GM19035 (cell line): Measurements from ENCODE around the gene SMAD1.
"Not testable (repeated sequence)": the region's sequence is repeated elsewhere in the genome, so short reads cannot be mapped to it uniquely, and the experiment has no call there.

ENCODE experiments used
- ATAC-seq: cut with Tn5 transposase; IDR thresholded peaks from one replicate; pipeline ENCODE4 v1.9.1; 2021; ENCODE audit not compliant: unreplicated experiment

Gene SMAD1

GRCh38 chr4:145525291-145525740, 43.7 kb downstream of the SMAD1 start:
- no peak for ATAC-seq

GRCh38 chr4:145527773-145528172, 46.1 kb downstream of the SMAD1 start:
- ATAC-seq, result no peak

- no peak for ATAC-seq
Observed at GRCh38 chr4:145528601-145529000, 46.9 kb downstream of the SMAD1 start.

- ATAC-seq, result no peak
Observed at GRCh38 chr4:145530189-145530588, 48.5 kb downstream of the SMAD1 start.

GRCh38 chr4:145530662-145531061, 49.0 kb downstream of the SMAD1 start:
- no peak for ATAC-seq

GRCh38 chr4:145531223-145531622, 49.6 kb downstream of the SMAD1 start:
- no peak for ATAC-seq

GRCh38 chr4:145531859-145532258, 50.2 kb downstream of the SMAD1 start:
- ATAC-seq, result no peak

GRCh38 chr4:145533001-145533400, 51.3 kb downstream of the SMAD1 start:
- no peak for ATAC-seq

- ATAC-seq, result not testable (repeated sequence)
Observed at GRCh38 chr4:145533415-145533814, 51.8 kb downstream of the SMAD1 start.

GRCh38 chr4:145533961-145534360, 52.3 kb downstream of the SMAD1 start:
- ATAC-seq, result no peak

- no peak for ATAC-seq
Observed at GRCh38 chr4:145535202-145535601, 53.5 kb downstream of the SMAD1 start.

- ATAC-seq, result no peak
Observed at GRCh38 chr4:145536044-145536443, 54.4 kb downstream of the SMAD1 start.

GRCh38 chr4:145538596-145538995, 56.9 kb downstream of the SMAD1 start:
- ATAC-seq, result no peak

GRCh38 chr4:145539671-145540070, 58.0 kb downstream of the SMAD1 start:
- ATAC-seq, result no peak

- no peak for ATAC-seq
Observed at GRCh38 chr4:145540235-145540634, 58.6 kb downstream of the SMAD1 start.

GRCh38 chr4:145541346-145541745, 59.7 kb downstream of the SMAD1 start:
- no peak for ATAC-seq

- ATAC-seq, result no peak
Observed at GRCh38 chr4:145545031-145545430, 63.4 kb downstream of the SMAD1 start.

- ATAC-seq, result no peak
Observed at GRCh38 chr4:145545538-145546174, 64.0 kb downstream of the SMAD1 start.

GRCh38 chr4:145546175-145546915, 64.7 kb downstream of the SMAD1 start:
- no peak for ATAC-seq

- no peak for ATAC-seq
Observed at GRCh38 chr4:145551660-145552059, 70.0 kb downstream of the SMAD1 start.

GRCh38 chr4:145552181-145552822, 70.6 kb downstream of the SMAD1 start:
- peak; percentile 64 for ATAC-seq

- no peak for ATAC-seq
Observed at GRCh38 chr4:145553375-145553774, 71.7 kb downstream of the SMAD1 start.
